IMR-90 (cell line): ENCODE results near the gene KAT6B. TPM values are rescaled to one million over a fixed set of nuclear protein-coding genes. Genes with fewer than 3 reads are reported as not detected.
A peak's percentile ranks its signal among the peaks of the same experiment; 100 is the strongest.

ENCODE experiments used
- ATAC-seq: fragments of 200-7000 bp; cut with Tn5 transposase; 2 replicates; pipeline ENCODE4 v1.9.1; 2020; ENCODE audit warnings: low read depth, mild to moderate bottlenecking, moderate library complexity
- BruUV-seq: library from RNA; stranded (reverse); fragments of 400-500 nt; replicated peaks from 2 replicates; lab custom pipeline; 2021; lab: Mats Ljungman, UMichigan
- CTCF ChIA-PET: fragments of 300-600 bp; formaldehyde crosslinking; extraction: SDS; loops from one replicate; lab custom pipeline; 2021; ENCODE audit warnings: antibody characterized with exemption; lab: Yijun Ruan, JAX
- POLR2A ChIA-PET: fragments of 300-600 bp; sonication (Branson Sonifier 250); formaldehyde crosslinking; loops from one replicate; lab custom pipeline; 2022; ENCODE audit warnings: antibody characterized with exemption; ENCODE audit not compliant: unreplicated experiment; lab: Charles Lee
- DNase-seq: peaks from one replicate; pipeline ENCODE4 v3.0.0; 2013
- H2AFZ ChIP-seq: replicated peaks from 2 replicates; pipeline ENCODE3; 2013; ENCODE audit warnings: low read length, mild to moderate bottlenecking; ENCODE audit not compliant: poor library complexity
- H2AK5ac ChIP-seq: 2 replicates; pipeline ENCODE4 v1.6.1; 2013; ENCODE audit warnings: low read depth, low read length, inconsistent platforms
- H2AK9ac ChIP-seq: replicated peaks from 2 replicates; pipeline ENCODE3; 2013; ENCODE audit warnings: mild to moderate bottlenecking, low read depth, low read length, moderate library complexity; ENCODE audit not compliant: poor library complexity
- H2BK120ac ChIP-seq: 2 replicates; pipeline ENCODE4 v1.6.1; 2013; ENCODE audit warnings: low read depth, low read length, inconsistent platforms
- H2BK15ac ChIP-seq: 3 replicates; pipeline ENCODE4 v1.6.1; 2013; ENCODE audit warnings: low read depth, low read length, inconsistent platforms
- H2BK20ac ChIP-seq: 2 replicates; pipeline ENCODE4 v1.6.1; 2013; ENCODE audit warnings: low read depth, mild to moderate bottlenecking, inconsistent platforms, low read length, moderate library complexity
- H2BK5ac ChIP-seq: 2 replicates; pipeline ENCODE4 v1.6.1; 2013; ENCODE audit warnings: mild to moderate bottlenecking, low read depth, low read length, inconsistent platforms; ENCODE audit not compliant: poor library complexity, severe bottlenecking
- H3K14ac ChIP-seq: replicated peaks from 2 replicates; pipeline ENCODE4 v1.6.1; 2013; ENCODE audit warnings: low read depth, low read length, inconsistent platforms
- H3K18ac ChIP-seq: 2 replicates; pipeline ENCODE4 v1.6.1; 2013; ENCODE audit warnings: low read depth, low read length, control low read depth
- H3K23ac ChIP-seq: 2 replicates; pipeline ENCODE4 v1.6.1; 2013; ENCODE audit warnings: low read depth, low read length, inconsistent platforms
- H3K27ac ChIP-seq: 2 replicates; pipeline ENCODE4 v1.5.1; 2013; ENCODE audit warnings: mild to moderate bottlenecking, control low read depth, low read length; ENCODE audit not compliant: insufficient read depth
- H3K27me3 ChIP-seq: 2 replicates; pipeline ENCODE4 v1.6.1; 2013; ENCODE audit warnings: low read length; ENCODE audit not compliant: control insufficient read depth, insufficient read depth
- H3K36me3 ChIP-seq: 2 replicates; pipeline ENCODE4 v1.6.1; 2013; ENCODE audit warnings: low read length, mixed read lengths; ENCODE audit not compliant: control insufficient read depth, insufficient read depth
- H3K4ac ChIP-seq: 2 replicates; pipeline ENCODE4 v1.6.1; 2013; ENCODE audit warnings: low read depth, low read length, inconsistent platforms
- H3K4me1 ChIP-seq: 2 replicates; pipeline ENCODE4 v1.6.1; 2013; ENCODE audit warnings: low read length, mixed read lengths; ENCODE audit not compliant: control insufficient read depth, insufficient read depth
- H3K4me2 ChIP-seq: 2 replicates; pipeline ENCODE4 v1.6.1; 2013; ENCODE audit warnings: low read depth, mild to moderate bottlenecking, control low read depth, low read length, moderate library complexity
- H3K4me3 ChIP-seq: 2 replicates; pipeline ENCODE4 v1.5.1; 2013; ENCODE audit warnings: low read depth, mild to moderate bottlenecking, control low read depth, low read length, moderate library complexity; ENCODE audit not compliant: insufficient read depth
- H3K56ac ChIP-seq: 2 replicates; pipeline ENCODE4 v1.6.1; 2013; ENCODE audit warnings: low read length, inconsistent platforms; ENCODE audit not compliant: insufficient read depth; ENCODE audit errors: extremely low read depth
- H3K79me1 ChIP-seq, 2 experiments: 2 replicates each; pipeline ENCODE4 v1.6.1; 2013; ENCODE audit warnings: low read length in 2 of 2, inconsistent platforms in 1 of 2, low read depth in 1 of 2
- H3K9ac ChIP-seq: 2 replicates; pipeline ENCODE4 v1.6.1; 2013; ENCODE audit warnings: low read depth, low read length, control low read depth
- H3K9me1 ChIP-seq: 2 replicates; pipeline ENCODE4 v1.6.1; 2013; ENCODE audit warnings: low read length, inconsistent platforms; ENCODE audit not compliant: insufficient read depth
- H3K9me3 ChIP-seq: 2 replicates; pipeline ENCODE4 v1.6.1; 2013; ENCODE audit warnings: low read length; ENCODE audit not compliant: control insufficient read depth, insufficient read depth
- H4K20me1 ChIP-seq: 2 replicates; pipeline ENCODE4 v1.6.1; 2013; ENCODE audit warnings: low read length, inconsistent platforms; ENCODE audit not compliant: insufficient read depth
- H4K5ac ChIP-seq: 2 replicates; pipeline ENCODE4 v1.6.1; 2013; ENCODE audit warnings: mild to moderate bottlenecking, low read depth, low read length, control low read depth
- H4K8ac ChIP-seq, 2 experiments: 2 replicates each; pipeline ENCODE4 v1.6.1; 2013; ENCODE audit warnings: low read depth in 2 of 2, low read length in 2 of 2, control low read depth in 1 of 2, inconsistent platforms in 1 of 2
- H4K91ac ChIP-seq: 2 replicates; pipeline ENCODE4 v1.6.1; 2013; ENCODE audit warnings: low read depth, low read length, inconsistent platforms; ENCODE audit not compliant: insufficient read depth
- BHLHE40 ChIP-seq: fragments of 150-350 bp; IDR thresholded peaks from 2 replicates; pipeline ENCODE4 v1.6.1; 2016; ENCODE audit warnings: mild to moderate bottlenecking, low read depth, low read length
- CEBPB ChIP-seq: IDR thresholded peaks from 2 replicates; pipeline ENCODE4 v1.6.1; 2012; ENCODE audit warnings: low read depth, low read length, improper control_type of control experiment
- WGBS, 2 experiments: methylation state at CpG; one replicate each; pipeline versions ENCODE4 v1.1.5 to v1.1.7; 2013; ENCODE audit warnings: missing lambda C conversion rate in 2 of 2; ENCODE audit not compliant: insufficient read length in 1 of 2; ENCODE audit errors: extremely low coverage in 2 of 2; 5-methylcytosine and 5-hydroxymethylcytosine counted together
- dilution Hi-C: fragments of 300-500 bp; cut with HindIII; formaldehyde crosslinking; loops from one replicate; pipeline ENCODE4 v1.14.3; 2018; ENCODE audit warnings: low sequenced_read_pairs; ENCODE audit not compliant: unreplicated experiment
- in situ Hi-C: fragments of 300-500 bp; cut with MboI; formaldehyde crosslinking; loops from 3 replicates; pipeline ENCODE4 v1.14.3; 2019; ENCODE audit warnings: low sequenced_read_pairs, inconsistent platforms, mixed read lengths
- intact Hi-C: fragments of 100-400 bp; cut with micrococcal nuclease; formaldehyde crosslinking; loops from 2 replicates; pipeline ENCODE4 v1.10.0; 2022
- polyA plus RNA-seq, 3 experiments: library from polyadenylated mRNA; depleted of rRNA; stranded (reverse); fragments of >200 nt; gene quantifications; 2 replicates each; pipeline ENCODE4 v1.2.3, GENCODE V29; 2012; ENCODE audit warnings: low replicate concordance in 1 of 3
- total RNA-seq: library from RNA; depleted of rRNA; stranded (reverse); fragments of >200 nt; gene quantifications from 2 replicates; pipeline ENCODE4 v1.2.3, GENCODE V29; 2012

The KAT6B gene
- total and polyA plus RNA-seq, 2 of the 4 experiments (the other 2 are of a cell fraction), result 8.8 to 28.1 TPM

GRCh38 chr10:74873803-74874454, 47.5 kb downstream of the KAT6B start:
- Histone ChIP-seq H4K20me1 (peaks cover 3% of the 10 kb centered on the region; the same call in 1 of the 2 replicates), H3K27ac (peak overlapping the region; percentile 50; the same call in 1 of the 2 replicates), H3K79me1 (peaks cover 30 to 80% of the 10 kb centered on the region in 2 experiments), H4K91ac (0 out of 2 replicates have a peak overlapping the region, but pooled peaks have one; percentile 34), H3K9me1 (peaks cover 12% of the 10 kb centered on the region), H3K14ac (0 out of 2 replicates have a peak overlapping the region, but pooled peaks have one; percentile 28), H3K4me3 (no peak overlapping the region), H2AK5ac (0 out of 2 replicates have a peak overlapping the region, but pooled peaks have one; percentile 22), H3K4ac (peak overlapping the region; percentile 34; the same call in 1 of the 2 replicates), H3K36me3 (no peaks in the 10 kb centered on the region), H3K18ac (peak overlapping the region; percentile 48; the same call in 1 of the 2 replicates), H2BK15ac (no peak overlapping the region; the same call in 2 of the 3 replicates), H2BK20ac (peak overlapping the region; percentile 67; the same call in 1 of the 2 replicates), H3K4me2 (peak overlapping the region; percentile 20; the same call in 1 of the 2 replicates), H3K27me3 (no peaks in the 10 kb centered on the region), H4K8ac (peak overlapping the region in 1 of 2 experiments; percentile 70; a peak in 2 of 4 replicates), H2AFZ (no peak overlapping the region), H2AK9ac (no peak overlapping the region), H3K4me1 (peaks cover 28% of the 10 kb centered on the region), H2BK5ac (peak overlapping the region; percentile 94), H3K9ac (no peak overlapping the region), H3K23ac (peak overlapping the region; percentile 29; the same call in 1 of the 2 replicates), H3K56ac (no peak overlapping the region), H3K9me3 (no peaks in the 10 kb centered on the region), H2BK120ac (peak overlapping the region; percentile 7; the same call in 1 of the 2 replicates), H4K5ac (no peak overlapping the region)
- ATAC-seq (no peak), DNase-seq (peak; percentile 33)
- no CpG with 5 or more reads among the region's 5 CpGs for WGBS, 2 experiments
- intact Hi-C loops, result no loop called here
- ChIA-PET POLR2A (no interaction called here), CTCF (no interaction called here)
- peak; percentile 63 for TF ChIP-seq CEBPB
- TF ChIP-seq BHLHE40, result no peak
- dilution Hi-C loops, result no loop called here
- in situ Hi-C loops, result no loop called here
- no TSS peak for BruUV-seq
